ENCODE results near the gene PROX2. TPM values are rescaled to one million over a fixed set of nuclear protein-coding genes. Genes with fewer than 3 reads are reported as not detected.

Gene PROX2
- total and polyA plus RNA-seq, 7 experiments from 2014 or later, result 0.05 to 0.54 (median 0.10) TPM; not detected in 3

DNA sequence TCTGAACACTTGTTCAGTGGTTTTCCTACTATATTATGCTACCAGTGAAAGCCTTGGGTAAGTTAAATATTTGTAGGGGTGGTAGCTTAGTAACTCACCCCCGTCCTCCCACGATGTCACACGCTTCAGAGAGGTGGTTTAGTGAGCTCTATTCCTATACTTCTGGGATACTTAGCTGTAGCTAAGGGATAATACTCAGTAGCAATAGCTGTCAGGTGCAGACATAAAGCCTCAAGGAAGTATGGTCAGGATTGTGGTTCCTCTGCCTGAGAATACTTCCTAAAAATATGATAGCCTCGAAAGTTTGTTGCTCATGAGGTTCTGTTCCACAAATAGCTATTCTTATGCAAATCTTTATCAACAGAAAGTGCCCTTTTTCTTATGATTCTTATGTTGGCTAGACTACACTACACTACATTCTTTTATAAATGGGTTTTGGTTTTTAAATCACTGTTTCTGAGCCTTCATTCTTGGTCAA lies 17.7 kb upstream of the PROX2 start:
- H3K4me3 ChIP-seq (ENCODE audit: low read length), result no peak overlapping the region
- peaks cover 18 to 93% (median 28%) of the 10 kb centered on the region in 3 experiments for H3K36me3 ChIP-seq (ENCODE audit: control insufficient read depth in 2 of 3, insufficient read depth in 3 of 3, low read length in 3 of 3)
- H3K27ac ChIP-seq (ENCODE audit: low read depth, low read length), result no peak overlapping the region
- ChIA-PET CTCF (interaction anchor here (1.0 to 2.7 kb wide), 4 partner anchors 9 to 33 kb away, joined by 3 to 22 read pairs (median 7); no protein-coding TSS in a partner anchor), POLR2A (interaction anchor here (0.6 to 1.7 kb wide), 5 partner anchors 8 to 31 kb away, joined by 3 to 5 read pairs (median 3); no protein-coding TSS in a partner anchor)
- intact Hi-C loops (cut with micrococcal nuclease), result no loop called here
- ATAC-seq (peak; percentile 47), DNase-seq (no peak)
- Mint-ChIP-seq H3K27me3 (no peaks in the 10 kb centered on the region), H3K9me3 (no peaks in the 10 kb centered on the region), H3K4me3 (no peak overlapping the region), H3K27ac (peak overlapping the region in 5 of 9 donors; percentile 9 to 78 (median 36)), H3K36me3 (peaks cover 17 to 67% (median 37%) of the 10 kb centered on the region in 5 donors), H3K4me1 (peaks cover 0 to 11% (median 7%) of the 10 kb centered on the region in 7 donors)
- no peaks in the 10 kb centered on the region for H3K27me3 ChIP-seq (ENCODE audit: control insufficient read depth in 2 of 2, insufficient read depth in 2 of 2, low read length in 2 of 2)
- no peaks in the 10 kb centered on the region for H3K4me1 ChIP-seq (ENCODE audit: control insufficient read depth in 2 of 2, insufficient read depth in 2 of 2, low read length in 2 of 2)
- no peaks in the 10 kb centered on the region for H3K9me3 ChIP-seq (ENCODE audit: control insufficient read depth in 2 of 3, low read length in 3 of 3)

DNA sequence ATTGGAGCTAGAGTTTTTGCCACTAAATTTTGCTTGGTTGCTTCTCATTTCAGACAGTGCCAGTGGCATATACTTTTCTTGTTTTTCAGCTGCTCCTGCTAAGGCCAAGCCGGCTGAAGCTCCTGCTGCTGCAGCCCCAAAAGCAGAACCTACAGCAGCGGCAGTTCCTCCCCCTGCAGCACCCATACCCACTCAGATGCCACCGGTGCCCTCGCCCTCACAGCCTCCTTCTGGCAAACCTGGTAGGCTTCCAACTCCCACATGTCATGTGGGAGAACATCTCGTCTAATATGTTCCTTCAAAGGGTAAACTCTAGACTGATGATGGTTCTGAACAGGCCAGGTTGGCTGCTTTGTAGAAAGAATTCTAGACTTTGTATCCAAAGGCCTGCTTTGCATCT lies 16.8 kb upstream of the PROX2 start:
- H3K4me3 ChIP-seq (ENCODE audit: low read length), result no peak overlapping the region
- ChIA-PET CTCF (interaction anchor here (1.0 to 2.7 kb wide), 3 partner anchors 10 to 32 kb away, joined by 3 to 22 read pairs (median 3); no protein-coding TSS in a partner anchor), POLR2A (interaction anchor here (0.7 to 1.6 kb wide), 3 partner anchors 10 to 28 kb away, joined by 3 read pairs; no protein-coding TSS in a partner anchor)
- H3K27me3 Mint-ChIP-seq, result no peaks in the 10 kb centered on the region
- ATAC-seq, result no peak
- H3K9me3 Mint-ChIP-seq, result no peaks in the 10 kb centered on the region
- intact Hi-C loops (cut with micrococcal nuclease), result no loop called here
- peak overlapping the region in 6 of 9 donors; percentile 21 to 59 (median 42) for H3K27ac Mint-ChIP-seq
- no peak for DNase-seq
- H3K4me1 Mint-ChIP-seq, result peaks cover 6 to 19% (median 16%) of the 10 kb centered on the region in 7 donors
- H3K36me3 ChIP-seq (ENCODE audit: control insufficient read depth in 2 of 3, insufficient read depth in 3 of 3, low read length in 3 of 3), result peaks cover 14 to 85% (median 20%) of the 10 kb centered on the region in 3 experiments
- H3K36me3 Mint-ChIP-seq, result peaks cover 16 to 62% (median 37%) of the 10 kb centered on the region in 5 donors
- H3K4me3 Mint-ChIP-seq, result no peak overlapping the region
- H3K27ac ChIP-seq (ENCODE audit: low read depth, low read length), result no peak overlapping the region
- H3K4me1 ChIP-seq (ENCODE audit: control insufficient read depth in 2 of 2, insufficient read depth in 2 of 2, low read length in 2 of 2), result peaks cover 0 to 6% of the 10 kb centered on the region in 2 donors
- H3K9me3 ChIP-seq (ENCODE audit: control insufficient read depth in 2 of 3, low read length in 3 of 3), result no peaks in the 10 kb centered on the region
- H3K27me3 ChIP-seq (ENCODE audit: control insufficient read depth in 2 of 2, insufficient read depth in 2 of 2, low read length in 2 of 2), result no peaks in the 10 kb centered on the region

DNA sequence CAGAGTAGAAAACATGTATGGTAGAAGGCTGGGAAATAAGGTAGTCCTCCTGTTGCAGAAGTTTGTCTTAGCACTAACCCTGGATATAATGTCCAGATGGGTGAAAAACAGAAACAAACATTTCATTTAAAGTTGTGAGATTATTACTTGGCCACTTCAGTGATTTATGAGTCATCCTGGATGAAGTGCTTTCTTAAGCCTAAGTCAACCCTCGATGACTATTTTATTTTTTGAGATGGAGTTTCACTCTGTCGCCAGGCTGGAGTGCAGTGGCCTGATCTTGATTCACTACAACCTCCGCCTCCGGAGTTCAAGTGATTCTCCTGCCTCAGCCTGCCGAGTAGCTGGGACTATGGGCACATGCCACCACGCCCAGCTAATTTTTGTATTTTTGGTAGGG lies 15.9 kb upstream of the PROX2 start:
- POLR2A ChIA-PET, result no interaction called here
- peak overlapping the region in 1 of 9 donors; percentile 37 for H3K27ac Mint-ChIP-seq

DNA sequence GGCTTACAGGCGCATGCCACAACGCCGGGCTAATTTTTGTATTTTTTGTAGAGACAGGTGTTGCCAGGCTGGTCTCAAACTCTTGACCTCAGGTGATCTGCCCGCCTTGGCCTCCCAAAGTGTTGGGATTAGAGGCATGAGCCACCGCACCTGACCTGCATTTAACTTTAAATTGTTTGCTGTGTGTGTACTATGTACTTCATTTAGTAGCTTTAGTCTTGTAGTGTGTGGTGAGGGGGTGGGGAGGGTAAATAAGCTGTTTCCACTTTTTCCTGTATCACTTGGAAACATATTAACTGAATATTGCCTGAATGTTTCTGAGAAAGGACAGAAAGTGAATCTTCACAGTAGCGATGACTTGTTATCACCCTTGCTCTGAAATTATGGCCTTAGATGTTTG lies 14.3 kb upstream of the PROX2 start:
- Histone ChIP-seq H3K36me3 (ENCODE audit: control insufficient read depth in 2 of 3, insufficient read depth in 3 of 3, low read length in 3 of 3) (peaks cover 12 to 61% (median 20%) of the 10 kb centered on the region in 3 experiments), H3K9me3 (ENCODE audit: control insufficient read depth in 2 of 3, low read length in 3 of 3) (no peaks in the 10 kb centered on the region), H3K4me3 (ENCODE audit: low read length) (no peak overlapping the region), H3K27me3 (ENCODE audit: control insufficient read depth in 2 of 2, insufficient read depth in 2 of 2, low read length in 2 of 2) (no peaks in the 10 kb centered on the region), H3K27ac (ENCODE audit: low read depth, low read length) (no peak overlapping the region), H3K4me1 (ENCODE audit: control insufficient read depth in 2 of 2, insufficient read depth in 2 of 2, low read length in 2 of 2) (peaks cover 5 to 9% of the 10 kb centered on the region in 2 donors)
- intact Hi-C loops (cut with micrococcal nuclease), result no loop called here
- no peak for ATAC-seq
- no peak overlapping the region for H3K4me3 Mint-ChIP-seq
- peaks cover 10 to 52% (median 17%) of the 10 kb centered on the region in 5 donors for H3K36me3 Mint-ChIP-seq
- POLR2A ChIA-PET, result interaction anchor here (0.5 to 1.3 kb wide), 3 partner anchors 15 to 1258 kb away, joined by 3 read pairs; no protein-coding TSS in a partner anchor
- H3K9me3 Mint-ChIP-seq, result no peaks in the 10 kb centered on the region
- no peaks in the 10 kb centered on the region for H3K27me3 Mint-ChIP-seq
- no peak for DNase-seq
- H3K4me1 Mint-ChIP-seq, result peaks cover 20 to 37% (median 32%) of the 10 kb centered on the region in 7 donors
- CTCF ChIA-PET, result interaction anchor here (0.8 to 1.1 kb wide), 3 partner anchors 15 to 30 kb away, joined by 3 read pairs; no protein-coding TSS in a partner anchor
- peak overlapping the region in 2 of 9 donors; percentile 33 to 56 for H3K27ac Mint-ChIP-seq

More for the DNA sequence above, 15.9 kb upstream of the PROX2 start:
- no peak overlapping the region for H3K27ac ChIP-seq (ENCODE audit: low read depth, low read length)
- no peaks in the 10 kb centered on the region for H3K9me3 ChIP-seq (ENCODE audit: control insufficient read depth in 2 of 3, low read length in 3 of 3)
- intact Hi-C loops (cut with micrococcal nuclease), result no loop called here
- peaks cover 16 to 54% (median 28%) of the 10 kb centered on the region in 5 donors for H3K36me3 Mint-ChIP-seq
- H3K9me3 Mint-ChIP-seq, result no peaks in the 10 kb centered on the region
- CTCF ChIA-PET, result interaction anchor here (0.9 to 1.3 kb wide), 3 partner anchors 14 to 33 kb away, joined by 3 read pairs; no protein-coding TSS in a partner anchor
- H3K27me3 ChIP-seq (ENCODE audit: control insufficient read depth in 2 of 2, insufficient read depth in 2 of 2, low read length in 2 of 2), result no peaks in the 10 kb centered on the region
- no peak overlapping the region for H3K4me3 Mint-ChIP-seq
- peaks cover 8 to 22% (median 19%) of the 10 kb centered on the region in 7 donors for H3K4me1 Mint-ChIP-seq
- no peak overlapping the region for H3K4me3 ChIP-seq (ENCODE audit: low read length)
- H3K36me3 ChIP-seq (ENCODE audit: control insufficient read depth in 2 of 3, insufficient read depth in 3 of 3, low read length in 3 of 3), result peaks cover 14 to 77% (median 20%) of the 10 kb centered on the region in 3 experiments
- DNase-seq, result no peak
- peaks cover 0 to 9% of the 10 kb centered on the region in 2 donors for H3K4me1 ChIP-seq (ENCODE audit: control insufficient read depth in 2 of 2, insufficient read depth in 2 of 2, low read length in 2 of 2)
- no peak for ATAC-seq
- H3K27me3 Mint-ChIP-seq, result no peaks in the 10 kb centered on the region

DNA sequence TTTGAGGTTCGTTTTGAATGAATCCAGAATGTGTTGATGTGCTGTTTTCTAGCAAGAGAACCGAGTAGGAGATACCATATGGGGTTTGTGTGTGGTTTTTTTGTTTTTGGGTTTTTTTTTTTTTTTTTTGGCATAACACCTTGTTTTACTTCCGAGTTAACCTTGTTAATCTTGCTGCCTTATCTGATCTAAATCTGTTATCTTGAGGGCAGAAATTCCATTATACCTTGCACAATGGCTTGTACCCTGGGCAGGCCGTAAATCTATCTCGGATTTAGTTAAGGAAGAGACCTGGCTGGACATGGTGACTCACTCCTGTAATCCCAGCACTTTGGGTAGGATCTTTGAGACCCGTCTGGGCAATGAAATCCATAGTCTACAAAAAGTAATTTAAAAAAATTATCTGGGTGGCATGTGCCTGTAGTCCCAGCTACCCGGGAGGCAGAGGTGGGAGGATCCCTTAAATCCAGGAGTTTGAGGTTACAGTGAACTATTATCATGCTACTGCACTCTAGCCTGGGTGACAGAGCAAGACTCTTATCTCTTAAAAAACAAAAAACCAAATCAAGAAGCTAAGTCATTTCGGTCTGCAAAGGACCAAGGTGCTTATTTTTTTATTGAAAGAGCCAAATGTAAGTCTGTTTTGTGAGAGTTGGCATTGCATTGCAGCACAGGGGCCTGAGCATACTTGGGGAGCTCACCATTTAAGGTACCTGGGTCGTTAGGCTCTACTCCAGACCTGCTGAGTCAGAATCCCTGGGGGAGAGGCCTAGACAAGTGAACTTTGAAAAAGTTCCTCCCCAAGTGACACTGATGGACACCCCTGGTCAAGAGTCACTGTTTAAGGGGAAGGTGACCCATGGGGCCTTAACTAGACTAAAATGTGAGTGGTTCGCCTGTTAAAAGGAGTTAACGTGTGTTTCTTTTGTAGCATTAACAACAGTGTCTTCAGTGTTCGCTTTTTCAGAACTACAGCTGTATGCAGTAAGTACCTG lies 12.5 kb upstream of the PROX2 start:
- no peaks in the 10 kb centered on the region for H3K27me3 ChIP-seq (ENCODE audit: control insufficient read depth in 2 of 2, insufficient read depth in 2 of 2, low read length in 2 of 2)
- peak overlapping the region in 7 of 9 donors; percentile 10 to 82 (median 72) for H3K27ac Mint-ChIP-seq
- H3K36me3 Mint-ChIP-seq, result peaks cover 0 to 45% (median 4%) of the 10 kb centered on the region in 5 donors
- intact Hi-C loops (cut with micrococcal nuclease), result no loop called here
- H3K4me3 Mint-ChIP-seq, result peak overlapping the region in 8 of 10 donors; percentile 2 to 58 (median 14)
- H3K4me1 ChIP-seq (ENCODE audit: control insufficient read depth in 2 of 2, insufficient read depth in 2 of 2, low read length in 2 of 2), result peaks cover 21 to 23% of the 10 kb centered on the region in 2 donors
- peak overlapping the region; percentile 29 for H3K27ac ChIP-seq (ENCODE audit: low read depth, low read length)
- ATAC-seq (peak; percentile 20), DNase-seq (no peak)
- ChIA-PET CTCF (interaction anchor here (0.8 to 1.0 kb wide), 3 partner anchors 17 to 381 kb away, joined by 3 to 5 read pairs (median 4); no protein-coding TSS in a partner anchor), POLR2A (interaction anchor here (0.6 to 1.1 kb wide), 2 partner anchors 8 to 12 kb away, joined by 3 read pairs; no protein-coding TSS in a partner anchor)
- no peaks in the 10 kb centered on the region for H3K9me3 Mint-ChIP-seq
- H3K36me3 ChIP-seq (ENCODE audit: control insufficient read depth in 2 of 3, insufficient read depth in 3 of 3, low read length in 3 of 3), result peaks cover 7 to 44% (median 12%) of the 10 kb centered on the region in 3 experiments
- no peak overlapping the region for H3K4me3 ChIP-seq (ENCODE audit: low read length)
- peaks cover 37 to 55% (median 48%) of the 10 kb centered on the region in 7 donors for H3K4me1 Mint-ChIP-seq
- no peaks in the 10 kb centered on the region for H3K27me3 Mint-ChIP-seq
- H3K9me3 ChIP-seq (ENCODE audit: control insufficient read depth in 2 of 3, low read length in 3 of 3), result no peaks in the 10 kb centered on the region

DNA sequence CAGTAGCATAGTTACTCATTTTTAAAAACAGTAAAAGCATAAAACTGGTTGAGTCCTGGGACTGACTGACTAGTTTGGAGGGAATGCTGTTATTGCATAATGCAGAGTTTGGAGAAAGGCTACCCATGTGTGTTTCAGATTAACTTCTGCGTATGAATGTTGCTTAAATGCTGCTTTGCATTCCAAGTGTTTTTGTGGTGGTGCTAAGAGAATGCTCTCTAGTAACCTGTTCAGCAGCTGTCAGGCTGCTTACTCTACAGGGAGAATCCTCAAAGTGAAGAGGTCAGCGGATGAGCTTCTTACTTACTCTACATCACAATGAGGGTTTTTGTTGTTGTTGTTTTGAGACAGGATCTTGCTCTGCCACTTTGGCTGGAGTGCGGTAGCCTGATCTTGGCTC lies 10.1 kb upstream of the PROX2 start:
- H3K36me3 ChIP-seq (ENCODE audit: control insufficient read depth in 2 of 3, insufficient read depth in 3 of 3, low read length in 3 of 3), result peaks cover 0 to 28% (median 7%) of the 10 kb centered on the region in 3 experiments

More for the DNA sequence above, 10.1 kb upstream of the PROX2 start:
- Mint-ChIP-seq H3K4me1 (peaks cover 50 to 74% (median 64%) of the 10 kb centered on the region in 7 donors), H3K4me3 (peak overlapping the region in 6 of 10 donors; percentile 1 to 97 (median 48)), H3K27me3 (no peaks in the 10 kb centered on the region), H3K36me3 (peaks cover 0 to 28% (median 12%) of the 10 kb centered on the region in 5 donors), H3K27ac (peak overlapping the region in 7 of 9 donors; percentile 22 to 71 (median 58)), H3K9me3 (no peaks in the 10 kb centered on the region)
- Histone ChIP-seq H3K4me3 (ENCODE audit: low read length) (no peak overlapping the region), H3K27me3 (ENCODE audit: control insufficient read depth in 2 of 2, insufficient read depth in 2 of 2, low read length in 2 of 2) (no peaks in the 10 kb centered on the region), H3K4me1 (ENCODE audit: control insufficient read depth in 2 of 2, insufficient read depth in 2 of 2, low read length in 2 of 2) (peaks cover 32 to 36% of the 10 kb centered on the region in 2 donors), H3K27ac (ENCODE audit: low read depth, low read length) (no peak overlapping the region), H3K9me3 (ENCODE audit: control insufficient read depth in 2 of 3, low read length in 3 of 3) (no peaks in the 10 kb centered on the region)
- ChIA-PET CTCF (interaction anchor here (0.7 to 9.0 kb wide), 3 partner anchors 20 to 62 kb away, joined by 3 to 50 read pairs (median 5); no protein-coding TSS in a partner anchor), POLR2A (interaction anchor here (0.9 kb wide), 1 partner anchor 44 kb away, joined by 3 read pairs; no protein-coding TSS in a partner anchor)
- DNase-seq (no peak), ATAC-seq (no peak)
- intact Hi-C loops (cut with micrococcal nuclease), result no loop called here
